Esophagus squamous epithelium (tissue), 5 donors: Measurements from ENCODE around the gene SMIM24. TPM values are rescaled to one million over a fixed set of nuclear protein-coding genes. Genes with fewer than 3 reads are reported as not detected.

Experiments
- DNase-seq: peaks from one replicate; lab custom pipeline; 2025; lab: John Stamatoyannopoulos, UW
- H3K27ac ChIP-seq, 4 donors: fragments of 200-600 bp; sonication (generic); one replicate each; pipeline ENCODE4 v1.5.1; 2016 to 2019; ENCODE audit warnings: mild to moderate bottlenecking in 1 of 4
- H3K27me3 ChIP-seq, 4 donors: fragments of 200-600 bp; sonication (generic); 1 replicate in 3 of 4; 2 replicates in 1 of 4; pipeline versions ENCODE4 v1.5.1 to v1.6.0; 2017 to 2021; ENCODE audit warnings: antibody characterized with exemption in 1 of 4
- H3K36me3 ChIP-seq, 3 donors: fragments of 200-600 bp; sonication (generic); one replicate each; pipeline ENCODE4 v1.5.1; 2016 to 2019
- H3K4me1 ChIP-seq, 3 donors: fragments of 200-600 bp; sonication (generic); one replicate each; pipeline ENCODE4 v1.5.1; 2017 to 2019
- H3K4me3 ChIP-seq, 4 donors: fragments of 200-600 bp; sonication (generic); 1 replicate in 3 of 4; 2 replicates in 1 of 4; pipeline ENCODE4 v1.5.1; 2016 to 2019; ENCODE audit warnings: mild to moderate bottlenecking in 2 of 4, moderate library complexity in 1 of 4
- H3K9me3 ChIP-seq, 3 donors: fragments of 200-600 bp; sonication (generic); one replicate each; pipeline ENCODE4 v1.5.1; 2016 to 2019
- CTCF ChIP-seq, 6 experiments: fragments of 450-650 bp in 4 of 6; fragments of 200-600 bp in 2 of 6; sonication (generic) in 2 of 6; IDR thresholded peaks; one replicate each; pipeline ENCODE4 v1.5.1; 2016 to 2019; ENCODE audit warnings: antibody characterized with exemption in 6 of 6, mild to moderate bottlenecking in 4 of 6, moderate library complexity in 4 of 6
- POLR2A ChIP-seq, 4 donors: fragments of 450-650 bp; IDR thresholded peaks; one replicate each; pipeline ENCODE4 v1.6.1; 2017; ENCODE audit warnings: antibody characterized with exemption in 4 of 4, mild to moderate bottlenecking in 4 of 4, moderate library complexity in 3 of 4
- WGBS, 2 donors: methylation state at CpG; one replicate each; pipeline ENCODE4 v1.1.5; 2018; 5-methylcytosine and 5-hydroxymethylcytosine counted together
- intact Hi-C: fragments of 100-400 bp; cut with DNase I; formaldehyde crosslinking; loops from one replicate; pipeline ENCODE4 v1.15.0; 2022
- total RNA-seq, 4 donors: library from RNA; depleted of rRNA; stranded (reverse); fragments of >200 nt; gene quantifications; one replicate each; pipeline ENCODE4 v1.1.0, GENCODE V29; 2016
- donor health status: DM: yes; HTN: yes; CAD: no.

Gene SMIM24
- total RNA-seq, 4 donors from 2014 or later, result not detected

- DNase-seq, result no peak
- intact Hi-C loops, result no loop called here
- TF ChIP-seq CTCF (IDR thresholded peaks at IDR 0.05) (no peak), POLR2A (IDR thresholded peaks at IDR 0.05) (no peak)
- Histone ChIP-seq H3K27ac (no peak overlapping the region), H3K4me1 (peaks cover 0 to 12% (median 0%) of the 10 kb centered on the region in 3 donors), H3K36me3 (peaks cover 47 to 84% (median 51%) of the 10 kb centered on the region in 3 donors), H3K27me3 (no peaks in the 10 kb centered on the region), H3K9me3 (no peaks in the 10 kb centered on the region), H3K4me3 (no peak overlapping the region)
- WGBS, 2 donors, result 94 to 97% methylated on average over 6 to 12 of the region's 28 CpGs
Observed at GRCh38 chr19:3526507-3527237, 46.3 kb upstream of the SMIM24 start.

- Histone ChIP-seq H3K27ac (no peak overlapping the region), H3K9me3 (no peaks in the 10 kb centered on the region), H3K27me3 (no peaks in the 10 kb centered on the region), H3K36me3 (peaks cover 38 to 76% (median 45%) of the 10 kb centered on the region in 3 donors), H3K4me1 (peaks cover 7 to 29% (median 7%) of the 10 kb centered on the region in 3 donors), H3K4me3 (no peak overlapping the region)
- no peak for DNase-seq
- WGBS, 2 donors, result 89 to 93% methylated on average over 13 to 20 of the region's 20 CpGs
- TF ChIP-seq CTCF (IDR thresholded peaks at IDR 0.05), result no peak
- no peak for TF ChIP-seq POLR2A (IDR thresholded peaks at IDR 0.05)
- intact Hi-C loops, result no loop called here
Observed at GRCh38 chr19:3524904-3525451, 44.7 kb upstream of the SMIM24 start.

GRCh38 chr19:3524078-3524842 lies 43.9 kb upstream of the SMIM24 start:
- Histone ChIP-seq H3K4me1 (peaks cover 7 to 36% (median 7%) of the 10 kb centered on the region in 3 donors), H3K4me3 (no peak overlapping the region), H3K9me3 (no peaks in the 10 kb centered on the region), H3K36me3 (peaks cover 38 to 84% (median 45%) of the 10 kb centered on the region in 3 donors), H3K27ac (no peak overlapping the region), H3K27me3 (no peaks in the 10 kb centered on the region)
- intact Hi-C loops, result no loop called here
- WGBS, 2 donors, result 89 to 94% methylated on average over 8 to 25 of the region's 33 CpGs
- TF ChIP-seq CTCF (IDR thresholded peaks at IDR 0.05) (no peak), POLR2A (IDR thresholded peaks at IDR 0.05) (no peak)
- no peak for DNase-seq

- H3K9me3 ChIP-seq, result no peaks in the 10 kb centered on the region
- H3K4me3 ChIP-seq, result no peak overlapping the region
- H3K4me1 ChIP-seq, result peaks cover 7 to 43% (median 7%) of the 10 kb centered on the region in 3 donors
- H3K27ac ChIP-seq, result no peak overlapping the region
- no peaks in the 10 kb centered on the region for H3K27me3 ChIP-seq
- H3K36me3 ChIP-seq, result peaks cover 38 to 89% (median 45%) of the 10 kb centered on the region in 3 donors
- DNase-seq, result no peak
- intact Hi-C loops, result no loop called here
- 40 to 89% methylated on average over 1 to 6 of the region's 21 CpGs for WGBS, 2 donors
- TF ChIP-seq CTCF (IDR thresholded peaks at IDR 0.05) (no peak), POLR2A (IDR thresholded peaks at IDR 0.05) (no peak)
Observed at GRCh38 chr19:3523361-3524077, 43.2 kb upstream of the SMIM24 start.
